OCI-LY1 (cell line): ENCODE data around the gene TTC16.

Experiments
- EZH2 ChIP-seq: fragments of 200-600 bp; sonication (generic), shearing (Covaris generic); IDR thresholded peaks from 2 replicates; pipeline ENCODE4 v1.8.0; 2017; ENCODE audit warnings: borderline replicate concordance, mixed run types, mild to moderate bottlenecking, antibody characterized with exemption, low read length, moderate library complexity, mixed read lengths
- TF ChIP-seq, protein P1 (sequence below): fragments of 200-600 bp; sonication (generic), shearing (Covaris generic); IDR thresholded peaks from 2 replicates; pipeline ENCODE4 v1.5.1; 2017; ENCODE audit warnings: mild to moderate bottlenecking, antibody characterized with exemption, low read length, moderate library complexity, mixed read lengths

DNA sequence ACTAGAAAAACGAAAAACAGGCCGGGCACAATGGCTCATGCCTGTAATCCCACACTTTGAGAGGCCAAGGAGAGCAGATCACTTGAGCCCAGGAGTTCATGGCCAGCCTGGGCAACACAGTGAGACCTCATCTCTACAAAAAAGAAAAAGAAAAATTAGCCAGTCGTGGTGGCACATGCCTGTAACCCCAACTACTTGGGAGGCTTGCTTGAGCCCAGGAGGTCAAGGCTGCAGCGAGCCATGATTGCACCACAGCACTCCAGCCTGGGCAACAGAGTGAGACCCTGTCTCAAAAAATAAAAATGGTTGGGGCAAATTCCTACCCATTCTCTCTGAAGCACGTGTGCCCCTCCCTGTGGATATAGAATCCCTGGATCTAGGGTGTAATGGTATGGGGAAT lies 17.5 kb upstream of the TTC16 start:
- TF ChIP-seq, protein P1, sequence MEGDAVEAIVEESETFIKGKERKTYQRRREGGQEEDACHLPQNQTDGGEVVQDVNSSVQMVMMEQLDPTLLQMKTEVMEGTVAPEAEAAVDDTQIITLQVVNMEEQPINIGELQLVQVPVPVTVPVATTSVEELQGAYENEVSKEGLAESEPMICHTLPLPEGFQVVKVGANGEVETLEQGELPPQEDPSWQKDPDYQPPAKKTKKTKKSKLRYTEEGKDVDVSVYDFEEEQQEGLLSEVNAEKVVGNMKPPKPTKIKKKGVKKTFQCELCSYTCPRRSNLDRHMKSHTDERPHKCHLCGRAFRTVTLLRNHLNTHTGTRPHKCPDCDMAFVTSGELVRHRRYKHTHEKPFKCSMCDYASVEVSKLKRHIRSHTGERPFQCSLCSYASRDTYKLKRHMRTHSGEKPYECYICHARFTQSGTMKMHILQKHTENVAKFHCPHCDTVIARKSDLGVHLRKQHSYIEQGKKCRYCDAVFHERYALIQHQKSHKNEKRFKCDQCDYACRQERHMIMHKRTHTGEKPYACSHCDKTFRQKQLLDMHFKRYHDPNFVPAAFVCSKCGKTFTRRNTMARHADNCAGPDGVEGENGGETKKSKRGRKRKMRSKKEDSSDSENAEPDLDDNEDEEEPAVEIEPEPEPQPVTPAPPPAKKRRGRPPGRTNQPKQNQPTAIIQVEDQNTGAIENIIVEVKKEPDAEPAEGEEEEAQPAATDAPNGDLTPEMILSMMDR = no peak
- no peak for TF ChIP-seq EZH2
